Umbilical cord (tissue), 2 donors: ENCODE measurements around the gene MFSD6. TPM values are rescaled to one million over a fixed set of nuclear protein-coding genes. Genes with fewer than 3 reads are reported as not detected.

ENCODE experiments used
- DNase-seq: peaks from one replicate; pipeline ENCODE4 v3.0.0-alpha.2; 2015; ENCODE audit warnings: low spot score
- total RNA-seq: library from RNA; depleted of rRNA; stranded (reverse); fragments of >200 nt; gene quantifications from one replicate; pipeline ENCODE4 v1.2.3, GENCODE V29; 2014; ENCODE audit warnings: low replicate concordance; ENCODE audit not compliant: insufficient read depth

The MFSD6 gene
- 51.5 TPM for total RNA-seq

DNA sequence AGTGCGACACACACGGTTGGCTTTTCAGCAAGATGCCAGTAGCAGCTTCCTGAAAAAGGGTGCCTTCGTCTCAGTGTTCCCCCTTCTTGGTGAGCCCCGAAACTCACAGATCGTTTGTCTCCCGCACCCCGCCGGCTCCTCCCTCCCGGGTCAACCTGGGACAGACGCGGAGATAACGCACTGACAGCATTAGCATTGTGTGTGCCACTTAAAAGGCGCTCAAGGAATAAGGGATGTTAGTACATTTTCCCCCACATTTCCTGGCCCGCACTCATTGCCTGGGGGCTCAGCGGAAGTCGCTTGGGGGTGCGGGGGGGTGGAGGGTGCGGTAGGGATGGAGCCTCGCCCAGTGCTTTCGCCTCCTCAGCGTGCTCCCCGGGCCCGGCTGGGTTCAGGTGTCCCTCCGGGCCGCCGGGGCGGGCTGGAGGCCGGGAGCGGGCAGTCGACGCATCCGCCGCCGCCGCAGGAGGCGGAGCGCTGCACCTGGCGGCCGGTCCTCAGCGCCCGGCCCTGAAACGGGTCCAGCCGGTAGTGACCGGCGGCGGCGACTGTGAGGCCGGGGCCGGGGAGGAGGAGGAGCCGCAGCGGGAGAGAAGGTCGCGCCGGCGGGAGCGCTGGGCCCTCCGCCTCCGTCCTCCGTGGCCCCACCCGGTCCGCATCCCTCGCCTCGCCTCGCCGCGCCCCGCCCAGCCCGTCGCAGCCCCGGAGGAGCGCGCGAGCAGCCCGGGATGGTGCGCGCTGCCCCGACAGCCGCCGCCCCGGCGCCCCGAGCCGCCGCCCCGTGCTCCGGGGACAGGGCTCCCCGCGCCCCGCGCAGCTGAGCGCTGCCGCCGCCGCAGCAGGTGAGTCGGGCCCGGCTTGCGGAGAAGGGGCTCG, at the start of gene MFSD6:
Gene MFSD6 (plus strand): TSS at position 694 of the 876 bp plus-strand sequence. CDS start 27,675 bp downstream, outside the sequence.
- DNase-seq: peak; percentile 3

GRCh38 chr2:190358655-190359448, 49.3 kb upstream of the MFSD6 start:
- peak; percentile 55 for DNase-seq

- DNase-seq: no peak
Observed at GRCh38 chr2:190360561-190360960, 47.6 kb upstream of the MFSD6 start.

DNA sequence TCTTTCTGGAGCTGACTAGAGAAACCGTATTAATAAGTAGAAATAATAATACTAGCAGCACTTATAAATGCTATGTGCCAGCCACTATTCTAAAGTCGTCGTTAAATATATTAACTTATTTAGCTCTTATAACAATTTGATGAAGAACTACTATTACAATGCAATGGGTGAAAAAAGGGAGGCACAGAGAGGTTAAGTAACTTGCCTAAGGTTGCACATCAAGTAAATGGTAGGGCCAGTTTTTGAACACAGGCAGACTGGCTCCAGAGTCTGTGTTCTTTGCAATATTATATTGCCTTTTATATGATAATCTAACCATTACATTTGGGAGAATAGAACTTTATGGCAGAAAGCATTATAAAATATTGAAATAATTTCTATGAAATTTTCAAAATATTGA, 47.2 kb upstream of the MFSD6 start:
- no peak for DNase-seq

DNA sequence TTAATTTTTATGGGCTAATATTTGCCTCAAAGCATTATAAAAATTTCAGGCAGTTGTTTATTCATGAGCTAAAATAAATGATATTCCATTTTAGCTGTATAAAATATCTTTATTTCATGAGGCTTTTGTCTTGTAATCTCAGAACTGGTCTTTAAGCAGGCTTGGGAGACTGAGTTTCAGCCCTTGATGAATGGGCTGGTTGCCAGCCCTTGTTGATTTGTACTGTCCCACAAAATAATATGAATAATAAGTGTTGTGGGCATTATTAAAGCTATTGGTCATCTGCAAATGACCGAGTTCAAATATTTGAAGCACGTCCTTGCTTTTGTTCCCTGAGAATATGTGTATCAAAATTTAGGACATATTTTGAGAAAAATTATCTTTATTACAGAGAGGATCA, 46.6 kb upstream of the MFSD6 start:
- DNase-seq: no peak

DNA sequence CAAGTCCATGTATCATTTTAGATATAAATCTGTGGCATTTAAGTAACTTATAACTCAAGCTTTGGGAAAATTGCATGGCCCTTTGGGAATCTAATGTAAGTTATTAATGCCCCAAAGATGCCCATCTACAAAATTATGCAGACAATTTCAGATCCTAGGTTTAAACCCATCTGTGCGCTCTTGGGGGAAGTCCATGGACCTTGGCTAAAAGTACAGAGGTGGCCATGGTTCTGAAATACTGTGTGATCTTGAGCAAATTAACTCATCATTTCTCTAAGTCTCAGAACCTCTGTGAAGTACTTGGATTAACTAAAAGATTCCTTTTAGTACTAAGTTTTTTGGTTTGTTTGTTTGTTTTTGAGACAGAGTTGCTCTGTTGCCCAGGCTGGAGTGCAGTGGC, 45.3 kb upstream of the MFSD6 start:
- no peak for DNase-seq

- no peak for DNase-seq
Observed at GRCh38 chr2:190365499-190366204, 42.5 kb upstream of the MFSD6 start.

- DNase-seq: no peak
Observed at GRCh38 chr2:190366248-190366753, 41.9 kb upstream of the MFSD6 start.

- DNase-seq: no peak
Observed at GRCh38 chr2:190367091-190367490, 41.1 kb upstream of the MFSD6 start.

DNA sequence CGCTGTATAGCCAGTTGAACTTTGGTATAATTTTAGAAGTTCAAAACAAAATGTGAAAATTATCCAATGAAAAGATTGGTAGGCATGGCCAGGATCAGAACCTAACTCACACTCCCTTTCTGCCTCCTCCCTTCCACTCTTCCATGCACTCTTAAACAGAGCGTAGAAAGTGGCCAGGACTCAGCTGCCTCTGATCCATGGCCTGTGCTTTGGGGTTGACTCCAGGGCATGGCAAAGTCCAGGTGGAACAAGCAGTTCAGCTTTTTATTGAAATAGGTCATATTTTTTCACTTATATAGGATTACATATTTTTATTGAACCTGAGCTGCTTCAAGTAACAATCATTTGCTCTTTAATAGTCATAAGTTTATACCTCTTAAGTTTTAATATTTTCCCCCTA, 38.5 kb upstream of the MFSD6 start:
- no peak for DNase-seq

DNA sequence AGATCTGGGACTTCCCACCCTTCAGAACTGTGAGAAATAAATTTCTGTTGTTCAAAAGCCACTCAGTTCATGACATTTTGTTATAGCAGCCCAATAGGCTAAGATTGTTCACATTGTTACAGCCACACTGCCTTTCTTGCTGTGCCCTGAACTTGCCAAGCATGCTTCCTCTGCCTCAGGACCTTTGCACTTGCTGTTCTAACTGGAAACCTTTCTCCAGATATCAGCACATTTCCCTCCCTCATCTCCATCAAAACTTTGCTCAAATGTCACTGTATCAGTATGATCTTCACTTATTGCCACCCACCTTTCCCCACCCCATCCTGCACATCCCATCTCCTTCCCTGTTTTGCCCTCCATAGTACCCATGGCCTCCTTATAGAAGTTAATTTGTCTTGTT, 32.1 kb upstream of the MFSD6 start:
- no peak for DNase-seq

DNA sequence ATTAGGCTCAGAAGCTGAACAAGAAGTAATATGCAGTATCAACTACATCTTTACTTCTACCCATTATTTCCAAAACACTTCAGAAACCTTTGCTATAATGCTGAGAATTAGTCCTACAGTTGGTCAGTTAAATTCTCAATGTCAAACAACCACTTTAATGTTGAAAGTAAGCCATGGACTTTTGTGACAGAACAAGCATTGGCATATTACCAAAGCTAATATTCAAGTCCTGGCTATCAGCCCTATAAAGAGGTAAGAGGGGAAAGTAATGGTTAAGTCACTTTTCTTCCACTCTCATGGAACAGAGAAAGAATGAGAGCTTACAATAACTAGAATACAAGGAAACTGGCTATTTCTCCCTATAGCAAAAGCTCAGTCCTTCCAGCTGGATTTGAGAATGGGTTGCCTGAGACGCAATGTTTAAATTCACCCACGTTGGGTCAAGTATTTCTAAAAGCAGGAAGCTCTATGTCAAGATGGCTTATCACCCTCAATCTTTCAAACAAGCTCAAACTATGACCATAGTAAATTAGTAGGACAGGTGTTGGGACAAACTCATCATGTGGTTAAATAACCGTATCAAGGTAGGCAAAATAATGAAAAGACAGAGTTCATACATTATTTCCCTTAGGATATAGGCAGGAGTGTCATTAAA, 31.4 kb upstream of the MFSD6 start:
- DNase-seq: no peak

GRCh38 chr2:190378880-190379237, 29.3 kb upstream of the MFSD6 start:
- DNase-seq: no peak

- peak; percentile 57 for DNase-seq
Observed at GRCh38 chr2:190379249-190379964, 28.7 kb upstream of the MFSD6 start.

DNA sequence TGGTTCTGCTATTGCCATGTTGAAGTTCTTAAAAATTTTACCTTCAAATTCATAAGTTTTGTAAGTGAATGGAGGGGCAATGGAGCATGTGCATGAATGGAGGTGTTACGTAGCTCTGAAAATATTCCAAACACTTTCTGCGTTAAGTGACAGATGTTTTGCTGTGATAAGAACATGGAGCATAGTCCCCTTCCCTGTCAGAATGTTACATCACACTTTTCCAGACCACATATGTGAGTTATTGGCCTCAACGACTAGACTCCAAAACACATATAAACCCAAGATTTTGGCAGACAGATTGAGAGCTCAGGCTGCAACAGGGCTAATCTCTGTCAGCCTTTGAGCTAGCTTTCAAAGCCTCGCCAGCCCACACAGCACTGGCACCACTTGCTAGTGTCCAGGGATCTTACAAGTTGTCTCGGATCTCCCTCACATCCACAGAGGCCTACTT, 27.2 kb upstream of the MFSD6 start:
- peak; percentile 34 for DNase-seq

DNA sequence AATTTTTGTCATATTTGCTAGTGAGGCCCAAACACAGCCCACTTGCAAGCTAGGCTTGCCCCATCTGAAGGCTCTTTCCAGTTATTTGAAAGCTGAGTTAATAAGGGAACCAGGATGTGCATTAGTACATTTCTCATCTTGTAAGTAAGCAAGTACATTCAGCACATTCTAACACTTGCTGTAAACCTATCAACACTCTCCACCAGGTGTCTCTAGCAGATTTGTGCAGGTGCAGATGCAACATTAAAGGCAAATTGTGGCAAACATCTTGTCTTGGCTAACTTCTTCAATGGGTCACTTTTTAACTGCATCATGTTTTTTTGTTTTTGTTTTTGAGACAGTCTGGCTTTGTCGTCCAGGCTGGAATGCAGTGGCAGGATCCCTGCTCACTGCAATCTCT, 25.3 kb upstream of the MFSD6 start:
- DNase-seq: peak; percentile 42

GRCh38 chr2:190387422-190387821, 20.7 kb upstream of the MFSD6 start:
- DNase-seq: no peak

DNA sequence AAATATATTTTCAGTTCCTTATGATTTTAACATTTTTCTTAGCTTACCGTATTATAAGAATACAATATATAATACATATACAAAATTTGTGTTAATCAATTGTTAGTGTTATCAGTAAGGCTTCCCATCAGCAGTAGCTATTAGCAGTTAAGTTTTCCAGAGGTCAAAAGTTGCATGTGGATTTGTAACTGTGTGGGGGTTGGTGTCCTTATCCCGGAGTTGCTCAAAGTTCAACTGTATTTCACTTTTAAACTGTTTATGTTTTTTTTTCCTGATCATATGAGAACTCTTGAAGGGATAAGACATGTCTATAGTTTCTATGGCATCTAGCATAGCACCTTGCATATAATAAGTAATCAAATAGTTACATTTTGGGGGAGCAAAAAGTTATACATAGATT, 11.9 kb upstream of the MFSD6 start:
- no peak for DNase-seq

DNA sequence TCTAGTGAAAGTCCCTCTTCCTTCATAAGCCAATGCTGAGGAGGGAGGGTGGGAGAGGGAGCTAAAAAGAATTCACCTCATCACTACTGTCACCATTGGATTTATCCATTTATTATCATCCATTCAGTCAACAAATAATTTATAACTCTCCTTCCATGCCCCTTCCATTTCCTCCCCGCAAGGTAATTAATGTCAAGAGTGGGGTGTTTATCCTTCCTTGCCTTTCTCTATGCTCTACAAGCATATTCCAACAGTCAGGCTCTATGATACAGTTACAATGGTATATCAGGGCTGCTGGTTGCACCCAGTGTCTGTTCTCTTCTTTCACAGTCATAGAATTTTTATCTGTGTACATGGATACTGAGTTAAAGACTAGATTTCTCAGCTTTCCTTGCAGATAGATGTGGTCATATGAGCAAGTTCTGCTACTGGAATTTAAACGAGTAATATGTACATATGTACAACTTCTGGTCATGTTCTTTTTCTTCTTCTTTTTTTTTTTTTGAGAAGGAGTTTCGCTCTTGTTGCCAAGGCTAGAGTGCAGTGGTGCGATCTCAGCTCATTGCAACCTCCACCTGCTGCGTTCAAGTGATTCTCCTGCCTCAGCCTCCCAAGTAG, 5.1 kb upstream of the MFSD6 start:
- no peak for DNase-seq

DNA sequence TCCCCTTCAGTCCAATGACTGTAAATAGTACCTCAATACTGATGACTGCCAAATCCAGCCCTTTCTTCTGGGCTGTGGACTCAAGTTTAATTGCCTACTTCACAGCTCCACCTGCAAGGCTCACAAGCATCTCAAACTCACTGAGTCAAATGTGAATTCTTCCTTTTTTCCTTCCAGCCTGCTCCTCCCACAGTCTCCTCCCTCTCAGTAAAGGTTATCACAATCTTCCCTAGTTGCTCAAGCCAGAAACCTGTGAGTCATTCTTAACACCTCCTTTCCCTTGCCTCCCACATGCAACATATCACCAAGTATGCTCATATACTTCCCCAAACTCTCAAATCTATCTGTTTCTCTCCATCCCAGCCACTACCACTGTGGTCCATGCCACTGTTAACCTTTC, 3.7 kb upstream of the MFSD6 start:
- DNase-seq: no peak
